GM18868 (cell line): ENCODE measurements around the gene TSC22D2.

Experiments
- ATAC-seq: cut with Tn5 transposase; IDR thresholded peaks from one replicate; pipeline ENCODE4 v1.9.1; 2021; ENCODE audit warnings: mild to moderate bottlenecking, moderate library complexity; ENCODE audit not compliant: unreplicated experiment

Gene TSC22D2

GRCh38 chr3:150411106-150411460 is 3.0 kb downstream of the TSC22D2 start:
- no peak for ATAC-seq

GRCh38 chr3:150411546-150411945 is 3.4 kb downstream of the TSC22D2 start:
- no peak for ATAC-seq

- ATAC-seq, result no peak
Measured at GRCh38 chr3:150411976-150412375, 3.9 kb downstream of the TSC22D2 start.

- no peak for ATAC-seq
Measured at GRCh38 chr3:150412561-150413231, 4.6 kb downstream of the TSC22D2 start.

GRCh38 chr3:150414258-150414657 is 6.2 kb downstream of the TSC22D2 start:
- ATAC-seq, result no peak

GRCh38 chr3:150414959-150415358 is 6.9 kb downstream of the TSC22D2 start:
- no peak for ATAC-seq

- ATAC-seq, result no peak
Measured at GRCh38 chr3:150419076-150419868, 11.2 kb downstream of the TSC22D2 start.

- ATAC-seq, result no peak
Measured at GRCh38 chr3:150419959-150420358, 11.9 kb downstream of the TSC22D2 start.

- ATAC-seq, result no peak
Measured at GRCh38 chr3:150421256-150421655, 13.2 kb downstream of the TSC22D2 start.

GRCh38 chr3:150421799-150422548 is 13.9 kb downstream of the TSC22D2 start:
- no peak for ATAC-seq

- ATAC-seq, result no peak
Measured at GRCh38 chr3:150422907-150423306, 14.8 kb downstream of the TSC22D2 start.

- no peak for ATAC-seq
Measured at GRCh38 chr3:150423761-150424160, 15.7 kb downstream of the TSC22D2 start.

GRCh38 chr3:150426292-150426691 is 18.2 kb downstream of the TSC22D2 start:
- no peak for ATAC-seq

GRCh38 chr3:150428562-150428961 is 20.5 kb downstream of the TSC22D2 start:
- no peak for ATAC-seq

GRCh38 chr3:150429767-150430671 is 21.9 kb downstream of the TSC22D2 start:
- ATAC-seq, result no peak

- no peak for ATAC-seq
Measured at GRCh38 chr3:150433347-150433746, 25.2 kb downstream of the TSC22D2 start.

- no peak for ATAC-seq
Measured at GRCh38 chr3:150434234-150434633, 26.1 kb downstream of the TSC22D2 start.

- no peak for ATAC-seq
Measured at GRCh38 chr3:150436161-150436560, 28.1 kb downstream of the TSC22D2 start.

- no peak for ATAC-seq
Measured at GRCh38 chr3:150439657-150440056, 31.6 kb downstream of the TSC22D2 start.

GRCh38 chr3:150443331-150443741 is 35.2 kb downstream of the TSC22D2 start:
- no peak for ATAC-seq

GRCh38 chr3:150444371-150444770 is 36.3 kb downstream of the TSC22D2 start:
- no peak for ATAC-seq
